HepG2 (cell line): ENCODE results near the gene ATP5PB. TPM values are rescaled to one million over a fixed set of nuclear protein-coding genes. Genes with fewer than 3 reads are reported as not detected.

Source experiments
- ATAC-seq: fragments of 200-7000 bp; cut with Tn5 transposase; 3 replicates; pipeline ENCODE4 v1.9.1; 2020; ENCODE audit warnings: mild to moderate bottlenecking, moderate library complexity
- BruUV-seq: library from RNA; stranded (reverse); fragments of 400-500 nt; replicated peaks from 2 replicates; lab custom pipeline; 2021; lab: Mats Ljungman, UMichigan
- CTCF ChIA-PET: fragments of 300-600 bp; formaldehyde crosslinking; extraction: SDS; loops from one replicate; lab custom pipeline; 2021; ENCODE audit warnings: low total read pairs, inconsistent platforms, low intra/inter-chr PET ratio; lab: Yijun Ruan, JAX
- POLR2A ChIA-PET: fragments of 350-600 bp; sonication (Branson Sonifier 250); formaldehyde crosslinking; loops from one replicate; lab custom pipeline; 2020; ENCODE audit warnings: antibody characterized with exemption, inconsistent platforms; lab: Yijun Ruan, JAX
- DNase-seq: peaks from one replicate; pipeline ENCODE4 v3.0.0-alpha.2; 2015; ENCODE audit warnings: low spot score
- FAIRE-seq: peaks from 3 replicates; lab custom pipeline; 2011; peaks lifted over from hg19 to GRCh38; lab: Jason Lieb, UNC
- H2AFZ ChIP-seq: one replicate; pipeline ENCODE4 v1.6.1; 2011; ENCODE audit warnings: low read length, inconsistent platforms
- H3K27ac ChIP-seq: fragments of 300-600 bp; 3 replicates; pipeline ENCODE4 v1.8.0; 2011; ENCODE audit warnings: mixed run types, mild to moderate bottlenecking, mixed read lengths, low read length, inconsistent platforms; ENCODE audit not compliant: insufficient read depth; ENCODE audit errors: extremely low read length
- H3K27me3 ChIP-seq, 2 experiments: fragments of 200-600 bp in 1 of 2; 2 replicates in 1 of 2; 3 replicates in 1 of 2; pipeline versions ENCODE4 v1.6.0 to v1.8.0; 2011; ENCODE audit warnings: low read length in 2 of 2, mild to moderate bottlenecking in 2 of 2, moderate library complexity in 2 of 2, inconsistent platforms in 1 of 2; ENCODE audit not compliant: insufficient read depth in 2 of 2, control insufficient read depth in 1 of 2
- H3K36me3 ChIP-seq, 2 experiments: fragments of 200-600 bp in 1 of 2; replicated peaks in 1 of 2; 2 replicates in 1 of 2; 3 replicates in 1 of 2; pipeline versions ENCODE4 v1.5.1 to v1.8.0; 2011; ENCODE audit warnings: low read length in 2 of 2, inconsistent platforms in 1 of 2; ENCODE audit not compliant: insufficient read depth in 2 of 2, control insufficient read depth in 1 of 2
- H3K4me1 ChIP-seq: 2 replicates; pipeline ENCODE4 v1.5.1; 2012; ENCODE audit warnings: low read length, inconsistent platforms; ENCODE audit not compliant: insufficient read depth
- H3K4me2 ChIP-seq: 2 replicates; pipeline ENCODE4 v1.6.0; 2011; ENCODE audit warnings: low read depth, low read length, inconsistent platforms
- H3K4me3 ChIP-seq, 3 experiments: fragments of 200-600 bp in 1 of 3; sonication (generic), shearing (Covaris generic) in 1 of 3; replicated peaks in 1 of 3; 2 replicates each; pipeline ENCODE4 v1.5.1; 2011 to 2016; ENCODE audit warnings: low read length in 3 of 3, inconsistent platforms in 2 of 3, low read depth in 2 of 3, mild to moderate bottlenecking in 2 of 3, control low read depth in 1 of 3, mixed read lengths in 1 of 3; ENCODE audit not compliant: insufficient read depth in 1 of 3
- H3K79me2 ChIP-seq: one replicate; pipeline ENCODE4 v1.6.1; 2011; ENCODE audit warnings: low read length, inconsistent platforms; ENCODE audit not compliant: insufficient read depth
- H3K9ac ChIP-seq: 2 replicates; pipeline ENCODE4 v1.6.0; 2011; ENCODE audit warnings: mild to moderate bottlenecking, low read depth, low read length, inconsistent platforms; ENCODE audit not compliant: insufficient read depth
- H3K9me3 ChIP-seq: 2 replicates; pipeline ENCODE4 v1.5.1; 2012; ENCODE audit warnings: mild to moderate bottlenecking, low read length
- H4K20me1 ChIP-seq: 2 replicates; pipeline ENCODE4 v1.6.0; 2011; ENCODE audit warnings: inconsistent platforms, mild to moderate bottlenecking, low read length, moderate library complexity; ENCODE audit not compliant: insufficient read depth
- JUND ChIP-seq: sonication (generic); formaldehyde crosslinking; IDR thresholded peaks from 2 replicates; pipeline ENCODE4 v1.8.0; 2022; ENCODE audit warnings: mild to moderate bottlenecking, missing genetic modification reagents
- SMAD1 ChIP-seq: sonication (generic); formaldehyde crosslinking; IDR thresholded peaks from 2 replicates; pipeline ENCODE4 v1.4.0; 2020; ENCODE audit warnings: missing genetic modification reagents, low read depth, mild to moderate bottlenecking, borderline replicate concordance
- SMYD3 ChIP-seq: sonication (generic); formaldehyde crosslinking; IDR thresholded peaks from 2 replicates; pipeline ENCODE4 v1.8.1; 2023; ENCODE audit warnings: mild to moderate bottlenecking, missing genetic modification reagents
- ZFP36L2 ChIP-seq: sonication (generic); formaldehyde crosslinking; IDR thresholded peaks from 2 replicates; pipeline ENCODE4 v1.4.0; 2020; ENCODE audit warnings: missing genetic modification reagents
- ZMYM3 ChIP-seq: sonication (generic); formaldehyde crosslinking; IDR thresholded peaks from 2 replicates; pipeline ENCODE4 v1.5.1; 2020; ENCODE audit warnings: mild to moderate bottlenecking, missing genetic modification reagents
- ZNF10 ChIP-seq: sonication (generic); formaldehyde crosslinking; IDR thresholded peaks from 2 replicates; pipeline ENCODE4 v1.4.0; 2020; ENCODE audit warnings: mild to moderate bottlenecking, low read depth, missing genetic modification reagents, borderline replicate concordance
- ZNF432 ChIP-seq: sonication (generic); formaldehyde crosslinking; IDR thresholded peaks from 2 replicates; pipeline ENCODE4 v1.5.0; 2020; ENCODE audit warnings: missing genetic modification reagents, mild to moderate bottlenecking, borderline replicate concordance
- WGBS: methylation state at CpG from one replicate; pipeline ENCODE4 v1.1.6; 2017; ENCODE audit warnings: low lambda C conversion rate; 5-methylcytosine and 5-hydroxymethylcytosine counted together
- in situ Hi-C: cut with HindIII; loops from 2 replicates; pipeline ENCODE4 v1.10.0; 2017; ENCODE audit warnings: low pct_unique_long_range_greater_than_20kb; ENCODE audit not compliant: extremely low pct_ligation_motif_present
- intact Hi-C: fragments of 100-400 bp; cut with micrococcal nuclease; formaldehyde crosslinking; loops from one replicate; pipeline ENCODE4 v1.10.0; 2022; ENCODE audit not compliant: unreplicated experiment
- polyA plus RNA-seq, 8 experiments: library from polyadenylated mRNA; depleted of rRNA in 3 of 8; stranded (reverse) in 7 of 8; unstranded in 1 of 8; fragments of >200 nt; fragmentation: Illumina TruSeq in 4 of 8; extraction: Trizol in 4 of 8; gene quantifications; 2 replicates each; pipeline versions ENCODE4 v1.2.1 to v1.2.3, GENCODE V29; 2011 to 2016; ENCODE audit warnings: low read depth in 4 of 8, missing spikeins in 1 of 8, mixed read lengths in 1 of 8; ENCODE audit not compliant: insufficient read depth in 1 of 8
- total RNA-seq, 5 experiments: library from RNA; depleted of rRNA; stranded (reverse); fragments of >200 nt; fragmentation: Illumina TruSeq; extraction: Trizol; gene quantifications; 2 replicates each; pipeline ENCODE4 v1.2.3, GENCODE V29; 2016; ENCODE audit warnings: low read depth in 1 of 5

Gene ATP5PB
- total and polyA plus RNA-seq, 2 of the 13 experiments (the other 11 are each of a cell fraction or from before 2014, with no cell fraction given) = 297 to 541 TPM

GRCh38 chr1:111506561-111506960 is 57.3 kb downstream of the ATP5PB start:
- H3K79me2 ChIP-seq = no peaks in the 10 kb centered on the region
- 31% methylated on average over 2 of the region's 2 CpGs for WGBS
- no peak overlapping the region for H3K27ac ChIP-seq
- in situ Hi-C loops (loop anchor here (5.0 to 10.0 kb wide), 2 partner anchors 118 to 151 kb away; no protein-coding TSS in a partner anchor), intact Hi-C loops (loop anchor here (5.0 kb wide), 1 partner anchor 56 kb away; no protein-coding TSS in a partner anchor)
- H3K4me2 ChIP-seq = no peak overlapping the region
- DNase-seq (no peak), ATAC-seq (no peak), FAIRE-seq (no peak)
- H3K36me3 ChIP-seq = no peaks in the 10 kb centered on the region
- peaks cover 69% of the 10 kb centered on the region for H3K4me1 ChIP-seq
- H2AFZ ChIP-seq = no peak overlapping the region
- CTCF ChIA-PET = interaction anchor here (3.3 kb wide), 1 partner anchor 150 kb away, joined by 27 read pairs; no protein-coding TSS in a partner anchor
- no peak overlapping the region for H3K9ac ChIP-seq
- H3K9me3 ChIP-seq = no peaks in the 10 kb centered on the region
- no peaks in the 10 kb centered on the region for H4K20me1 ChIP-seq
- POLR2A ChIA-PET = interaction anchor here (1.5 to 3.6 kb wide), 4 partner anchors 8 to 122 kb away, joined by 3 to 45 read pairs (median 13); partner anchors contain the start of gene RAP1A
- H3K4me3 ChIP-seq = no peak overlapping the region
- no TSS peak for BruUV-seq
- no peak for TF ChIP-seq ZFP36L2 (CRISPR knock-in tag)
- no peak for TF ChIP-seq JUND (CRISPR knock-in tag)
- TF ChIP-seq SMYD3 (CRISPR knock-in tag) = no peak
- TF ChIP-seq ZMYM3 (CRISPR knock-in tag) = no peak
- no peak for TF ChIP-seq ZNF10
- TF ChIP-seq SMAD1 (CRISPR knock-in tag) = no peak
- TF ChIP-seq ZNF432 = no peak
- no peaks in the 10 kb centered on the region; a peak in 1 of 5 replicates for H3K27me3 ChIP-seq
